SK-N-MC (cell line): ENCODE measurements around the gene NPRL2.

ENCODE experiments used
- EZH2 ChIP-seq: fragments of 200-600 bp; sonication (generic); IDR thresholded peaks from one replicate; pipeline ENCODE4 v1.6.1; 2017; ENCODE audit warnings: antibody characterized with exemption
- FOXP2 ChIP-seq: optimal IDR thresholded peaks from 2 replicates; pipeline ENCODE3; 2011; ENCODE audit warnings: mild to moderate bottlenecking, moderate library complexity; ENCODE audit not compliant: insufficient read depth; ENCODE audit errors: extremely low read length, control extremely low read depth
- POLR2AphosphoS5 ChIP-seq: IDR thresholded peaks from 2 replicates; pipeline ENCODE4 v1.6.1; 2012; ENCODE audit warnings: mild to moderate bottlenecking, low read depth, low read length, borderline replicate concordance

DNA sequence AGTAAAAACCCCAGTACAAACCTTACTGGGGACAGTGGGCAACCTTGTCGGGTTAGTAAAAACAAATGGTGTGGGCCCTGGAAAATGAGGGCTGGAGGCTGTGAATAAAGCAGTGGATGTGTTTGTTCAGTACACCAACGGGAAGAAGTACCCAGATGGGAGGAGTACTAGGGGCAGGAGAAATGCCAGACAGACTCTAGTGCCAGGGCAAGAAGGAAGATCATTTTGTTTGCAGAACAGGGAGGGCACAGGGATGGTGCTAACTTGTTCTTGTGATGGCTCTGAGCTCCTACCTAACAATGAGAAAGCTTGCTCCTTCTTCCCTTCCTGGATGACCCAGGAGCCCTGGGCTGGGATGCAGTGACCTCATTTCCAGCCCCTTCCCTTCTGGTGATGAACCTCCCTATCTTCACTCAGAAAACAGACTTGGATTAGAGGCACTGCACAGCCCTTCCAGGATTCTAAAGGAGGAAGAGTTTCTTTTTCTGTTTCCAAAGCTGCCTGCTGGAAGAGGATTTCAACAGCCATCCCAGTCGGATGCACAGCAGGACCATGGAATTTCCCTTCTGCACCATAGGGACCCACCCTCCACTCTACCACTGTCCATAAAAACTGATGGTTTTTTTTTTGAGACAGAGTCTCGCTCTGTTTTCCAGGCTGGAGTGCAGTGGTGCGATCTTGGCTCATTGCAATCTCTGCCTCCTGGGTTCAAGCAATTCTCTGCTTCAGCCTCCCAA, 16.1 kb downstream of the NPRL2 start:
- TF ChIP-seq POLR2AphosphoS5 (no peak), EZH2 (no peak), FOXP2 (no peak)
